ENCODE results near the gene PXMP4. TPM values are rescaled to one million over a fixed set of nuclear protein-coding genes. Genes with fewer than 3 reads are reported as not detected.

The PXMP4 gene
- polyA plus RNA-seq, 1 donor from 2014 or later = 3.1 TPM

DNA sequence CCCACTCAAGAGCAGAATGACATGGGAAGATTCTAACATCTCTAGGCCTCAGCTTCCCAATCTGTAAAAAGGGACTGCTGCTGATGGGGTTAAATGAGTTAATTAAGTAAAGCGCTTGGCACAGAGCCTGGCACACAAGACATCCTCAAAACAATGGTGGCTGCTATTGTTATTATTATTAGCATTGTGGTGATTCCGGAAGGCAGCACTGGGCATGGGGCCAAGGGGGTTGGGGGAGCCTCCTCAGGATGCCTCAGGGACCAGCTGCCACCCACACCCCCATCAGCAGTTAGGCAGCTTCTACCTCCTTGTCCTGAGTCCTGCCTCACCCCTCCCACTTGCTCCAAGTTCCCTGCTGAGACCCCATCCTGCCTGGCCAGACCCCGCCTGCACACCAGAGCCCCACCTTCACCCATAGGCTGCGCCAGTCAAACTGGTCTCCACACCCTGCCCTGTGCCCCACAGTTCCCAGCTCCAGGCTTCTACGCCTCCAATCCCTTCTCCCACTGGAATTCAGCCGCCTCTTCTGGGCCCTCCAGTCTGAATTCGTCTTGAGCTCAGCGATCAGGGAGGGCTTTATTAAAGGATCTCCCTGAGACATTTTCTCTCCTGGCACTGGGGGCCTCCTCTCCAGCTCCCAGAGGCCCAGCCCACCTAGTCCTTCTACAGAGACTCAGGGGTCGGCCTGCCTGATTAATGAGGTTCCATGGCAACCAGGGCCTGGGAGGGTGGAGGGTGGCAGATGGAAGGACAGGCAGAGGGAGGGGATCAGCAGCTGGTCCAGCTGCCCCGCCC lies 35.4 kb downstream of the PXMP4 start:
- Histone ChIP-seq H3K36me3 (ENCODE audit: insufficient read depth, low read length) (no peaks in the 10 kb centered on the region), H3K27me3 (ENCODE audit: insufficient read depth, low read depth, low read length) (no peaks in the 10 kb centered on the region), H3K9ac (ENCODE audit: low read length) (no peak overlapping the region), H3K4me3 (ENCODE audit: low read length) (peak overlapping the region; percentile 59), H3K9me3 (ENCODE audit: low read length) (no peaks in the 10 kb centered on the region), H3K27ac (ENCODE audit: low read length) (no peak overlapping the region), H3K4me2 (ENCODE audit: low read length) (no peak overlapping the region), H2AFZ (ENCODE audit: low read depth, low read length) (no peak overlapping the region), H3K9me2 (ENCODE audit: insufficient read depth, low read length) (no peaks in the 10 kb centered on the region), H3F3A (ENCODE audit: insufficient read depth, low read length, poor library complexity, severe bottlenecking) (no peaks in the 10 kb centered on the region), H4K20me1 (ENCODE audit: insufficient read depth) (no peaks in the 10 kb centered on the region), H3K79me2 (replicated peaks; ENCODE audit: insufficient read depth, low read length) (peaks cover 10% of the 10 kb centered on the region)
- TF ChIP-seq POLR2AphosphoS5 (IDR thresholded peaks at IDR 0.05) = no peak
- no peak for TF ChIP-seq TAF1 (IDR thresholded peaks at IDR 0.05; ENCODE audit: low read depth)
- TF ChIP-seq RAD21 (conservative IDR thresholded peaks at IDR 0.05) = no peak
- no peak for TF ChIP-seq EZH2 (IDR thresholded peaks at IDR 0.05; ENCODE audit: borderline replicate concordance, insufficient read depth, low read length, poor library complexity, severe bottlenecking)
- TF ChIP-seq SMC3 (conservative IDR thresholded peaks at IDR 0.05; ENCODE audit: poor library complexity) = no peak
- TF ChIP-seq, protein P1, sequence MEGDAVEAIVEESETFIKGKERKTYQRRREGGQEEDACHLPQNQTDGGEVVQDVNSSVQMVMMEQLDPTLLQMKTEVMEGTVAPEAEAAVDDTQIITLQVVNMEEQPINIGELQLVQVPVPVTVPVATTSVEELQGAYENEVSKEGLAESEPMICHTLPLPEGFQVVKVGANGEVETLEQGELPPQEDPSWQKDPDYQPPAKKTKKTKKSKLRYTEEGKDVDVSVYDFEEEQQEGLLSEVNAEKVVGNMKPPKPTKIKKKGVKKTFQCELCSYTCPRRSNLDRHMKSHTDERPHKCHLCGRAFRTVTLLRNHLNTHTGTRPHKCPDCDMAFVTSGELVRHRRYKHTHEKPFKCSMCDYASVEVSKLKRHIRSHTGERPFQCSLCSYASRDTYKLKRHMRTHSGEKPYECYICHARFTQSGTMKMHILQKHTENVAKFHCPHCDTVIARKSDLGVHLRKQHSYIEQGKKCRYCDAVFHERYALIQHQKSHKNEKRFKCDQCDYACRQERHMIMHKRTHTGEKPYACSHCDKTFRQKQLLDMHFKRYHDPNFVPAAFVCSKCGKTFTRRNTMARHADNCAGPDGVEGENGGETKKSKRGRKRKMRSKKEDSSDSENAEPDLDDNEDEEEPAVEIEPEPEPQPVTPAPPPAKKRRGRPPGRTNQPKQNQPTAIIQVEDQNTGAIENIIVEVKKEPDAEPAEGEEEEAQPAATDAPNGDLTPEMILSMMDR (IDR thresholded peaks at IDR 0.05; ENCODE audit: poor library complexity, severe bottlenecking) = no peak
- TF ChIP-seq, protein P2, sequence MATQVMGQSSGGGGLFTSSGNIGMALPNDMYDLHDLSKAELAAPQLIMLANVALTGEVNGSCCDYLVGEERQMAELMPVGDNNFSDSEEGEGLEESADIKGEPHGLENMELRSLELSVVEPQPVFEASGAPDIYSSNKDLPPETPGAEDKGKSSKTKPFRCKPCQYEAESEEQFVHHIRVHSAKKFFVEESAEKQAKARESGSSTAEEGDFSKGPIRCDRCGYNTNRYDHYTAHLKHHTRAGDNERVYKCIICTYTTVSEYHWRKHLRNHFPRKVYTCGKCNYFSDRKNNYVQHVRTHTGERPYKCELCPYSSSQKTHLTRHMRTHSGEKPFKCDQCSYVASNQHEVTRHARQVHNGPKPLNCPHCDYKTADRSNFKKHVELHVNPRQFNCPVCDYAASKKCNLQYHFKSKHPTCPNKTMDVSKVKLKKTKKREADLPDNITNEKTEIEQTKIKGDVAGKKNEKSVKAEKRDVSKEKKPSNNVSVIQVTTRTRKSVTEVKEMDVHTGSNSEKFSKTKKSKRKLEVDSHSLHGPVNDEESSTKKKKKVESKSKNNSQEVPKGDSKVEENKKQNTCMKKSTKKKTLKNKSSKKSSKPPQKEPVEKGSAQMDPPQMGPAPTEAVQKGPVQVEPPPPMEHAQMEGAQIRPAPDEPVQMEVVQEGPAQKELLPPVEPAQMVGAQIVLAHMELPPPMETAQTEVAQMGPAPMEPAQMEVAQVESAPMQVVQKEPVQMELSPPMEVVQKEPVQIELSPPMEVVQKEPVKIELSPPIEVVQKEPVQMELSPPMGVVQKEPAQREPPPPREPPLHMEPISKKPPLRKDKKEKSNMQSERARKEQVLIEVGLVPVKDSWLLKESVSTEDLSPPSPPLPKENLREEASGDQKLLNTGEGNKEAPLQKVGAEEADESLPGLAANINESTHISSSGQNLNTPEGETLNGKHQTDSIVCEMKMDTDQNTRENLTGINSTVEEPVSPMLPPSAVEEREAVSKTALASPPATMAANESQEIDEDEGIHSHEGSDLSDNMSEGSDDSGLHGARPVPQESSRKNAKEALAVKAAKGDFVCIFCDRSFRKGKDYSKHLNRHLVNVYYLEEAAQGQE (IDR thresholded peaks at IDR 0.05; ENCODE audit: borderline replicate concordance) = no peak
- TF ChIP-seq MXI1 (conservative IDR thresholded peaks at IDR 0.05; ENCODE audit: poor library complexity, severe bottlenecking) = no peak
- TF ChIP-seq EP300 (conservative IDR thresholded peaks at IDR 0.05; ENCODE audit: poor library complexity, severe bottlenecking) = no peak

DNA sequence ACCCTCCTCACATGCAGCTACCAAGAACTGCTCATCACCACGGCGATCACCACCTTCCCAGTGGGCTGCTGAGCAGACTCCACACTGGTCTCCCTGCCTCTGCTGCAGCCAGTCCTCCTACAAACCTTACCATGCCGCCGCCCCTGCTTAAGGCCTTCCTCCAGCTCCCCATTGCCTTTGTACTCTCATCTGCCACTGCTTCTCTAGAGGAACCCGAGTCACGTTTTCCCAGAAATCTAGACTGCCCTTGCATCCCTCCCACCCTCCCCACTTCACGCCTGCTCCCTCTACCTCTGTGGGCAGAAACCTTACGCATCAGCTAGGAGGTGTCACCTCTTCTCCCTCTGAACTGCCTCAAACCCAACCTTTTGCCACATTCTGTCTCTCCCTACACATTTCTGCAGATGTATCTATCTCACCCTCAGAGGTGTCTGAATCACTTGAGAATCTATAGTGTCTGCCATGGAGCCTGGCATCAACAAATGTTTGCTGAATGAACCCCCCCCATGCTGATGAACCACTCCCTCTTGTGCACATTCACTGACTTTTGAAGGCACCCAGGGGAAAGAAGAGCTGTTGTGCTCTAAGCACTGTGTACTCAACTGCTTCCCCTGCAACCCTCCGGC lies 38.3 kb downstream of the PXMP4 start:
- H3K9me2 ChIP-seq (ENCODE audit: insufficient read depth, low read length) = no peaks in the 10 kb centered on the region
- H3K27ac ChIP-seq (ENCODE audit: low read length) = no peak overlapping the region
- no peak for TF ChIP-seq EZH2 (IDR thresholded peaks at IDR 0.05; ENCODE audit: borderline replicate concordance, insufficient read depth, low read length, poor library complexity, severe bottlenecking)
- no peak for TF ChIP-seq TAF1 (IDR thresholded peaks at IDR 0.05; ENCODE audit: low read depth)
- no peak for TF ChIP-seq MXI1 (conservative IDR thresholded peaks at IDR 0.05; ENCODE audit: poor library complexity, severe bottlenecking)
- TF ChIP-seq EP300 (conservative IDR thresholded peaks at IDR 0.05; ENCODE audit: poor library complexity, severe bottlenecking) = no peak
- TF ChIP-seq RAD21 (conservative IDR thresholded peaks at IDR 0.05) = no peak
- TF ChIP-seq, protein P1 (IDR thresholded peaks at IDR 0.05; ENCODE audit: poor library complexity, severe bottlenecking) = no peak
- H3K36me3 ChIP-seq (ENCODE audit: insufficient read depth, low read length) = no peaks in the 10 kb centered on the region
- no peaks in the 10 kb centered on the region for H3K9me3 ChIP-seq (ENCODE audit: low read length)
- peaks cover 10% of the 10 kb centered on the region for H3K79me2 ChIP-seq (replicated peaks; ENCODE audit: insufficient read depth, low read length)
- no peak overlapping the region for H2AFZ ChIP-seq (ENCODE audit: low read depth, low read length)
- H4K20me1 ChIP-seq (ENCODE audit: insufficient read depth) = no peaks in the 10 kb centered on the region
- no peaks in the 10 kb centered on the region for H3K27me3 ChIP-seq (ENCODE audit: insufficient read depth, low read depth, low read length)
- H3K4me3 ChIP-seq (ENCODE audit: low read length) = no peak overlapping the region
- H3K4me2 ChIP-seq (ENCODE audit: low read length) = no peak overlapping the region
- no peaks in the 10 kb centered on the region for H3F3A ChIP-seq (ENCODE audit: insufficient read depth, low read length, poor library complexity, severe bottlenecking)
- H3K9ac ChIP-seq (ENCODE audit: low read length) = no peak overlapping the region

Measured in neural cell (in vitro differentiated cells).